ENCODE data around the gene ATP1B3.

GRCh38 chr3:141860086-141860669 is 16.3 kb upstream of the ATP1B3 start:
- TF ChIP-seq CTCF (optimal IDR thresholded peaks at IDR 0.05 in 1 of 3, IDR thresholded peaks at IDR 0.05 in 1 of 3, conservative IDR thresholded peaks at IDR 0.05 in 1 of 3; ENCODE audit: extremely low read depth in 1 of 3, insufficient read depth in 2 of 3, low read length in 3 of 3) (no peak), EZH2 (IDR thresholded peaks at IDR 0.05; ENCODE audit: low read length) (no peak)

Data from keratinocyte (primary cell).